Stimulated activated CD4-positive, alpha-beta T cell treated with anti-CD3 and anti-CD28 coated beads, Interleukin-4, amount 100 ng/mL, for 1 hour (primary cell): ENCODE data around the gene EIF4G1.

ENCODE experiments used
- DNase-seq: peaks from one replicate; pipeline ENCODE4 v3.0.0-alpha.2; 2020

The EIF4G1 gene

GRCh38 chr3:184308744-184309143 is 5.7 kb upstream of the EIF4G1 start:
- DNase-seq, result no peak

- DNase-seq, result no peak
Observed at GRCh38 chr3:184311633-184312032, 2.8 kb upstream of the EIF4G1 start.

- DNase-seq, result peak; percentile 68
Observed at GRCh38 chr3:184314700-184315542, 515 bp downstream of the EIF4G1 start.

GRCh38 chr3:184315543-184315867 is 1.1 kb downstream of the EIF4G1 start:
- no peak for DNase-seq

- DNase-seq, result no peak
Observed at GRCh38 chr3:184315871-184316661, 1.7 kb downstream of the EIF4G1 start.

- no peak for DNase-seq
Observed at GRCh38 chr3:184316792-184317191, 2.4 kb downstream of the EIF4G1 start.

GRCh38 chr3:184317201-184317600 is 2.8 kb downstream of the EIF4G1 start:
- no peak for DNase-seq

GRCh38 chr3:184320104-184320445 is 5.7 kb downstream of the EIF4G1 start:
- DNase-seq, result peak; percentile 63

GRCh38 chr3:184321666-184322065 is 7.3 kb downstream of the EIF4G1 start:
- no peak for DNase-seq

- DNase-seq, result no peak
Observed at GRCh38 chr3:184322731-184323487, 8.5 kb downstream of the EIF4G1 start.

GRCh38 chr3:184323696-184324095 is 9.3 kb downstream of the EIF4G1 start:
- DNase-seq, result no peak

GRCh38 chr3:184325269-184325668 is 10.9 kb downstream of the EIF4G1 start:
- DNase-seq, result no peak

GRCh38 chr3:184325715-184326369 is 11.4 kb downstream of the EIF4G1 start:
- peak; percentile 49 for DNase-seq

GRCh38 chr3:184327171-184327570 is 12.8 kb downstream of the EIF4G1 start:
- DNase-seq, result no peak

- no peak for DNase-seq
Observed at GRCh38 chr3:184328516-184328915, 14.1 kb downstream of the EIF4G1 start.

- DNase-seq, result no peak
Observed at GRCh38 chr3:184332370-184333090, 18.1 kb downstream of the EIF4G1 start.

GRCh38 chr3:184333190-184333589 is 18.8 kb downstream of the EIF4G1 start:
- no peak for DNase-seq

- no peak for DNase-seq
Observed at GRCh38 chr3:184333700-184334099, 19.3 kb downstream of the EIF4G1 start.

GRCh38 chr3:184334470-184335158 is 20.2 kb downstream of the EIF4G1 start:
- peak; percentile 32 for DNase-seq

GRCh38 chr3:184335291-184335660 is 20.9 kb downstream of the EIF4G1 start:
- DNase-seq, result no peak

GRCh38 chr3:184335661-184336546 is 21.5 kb downstream of the EIF4G1 start:
- DNase-seq, result peak; percentile 89
